ENCODE results near the gene PJA2.

DNA sequence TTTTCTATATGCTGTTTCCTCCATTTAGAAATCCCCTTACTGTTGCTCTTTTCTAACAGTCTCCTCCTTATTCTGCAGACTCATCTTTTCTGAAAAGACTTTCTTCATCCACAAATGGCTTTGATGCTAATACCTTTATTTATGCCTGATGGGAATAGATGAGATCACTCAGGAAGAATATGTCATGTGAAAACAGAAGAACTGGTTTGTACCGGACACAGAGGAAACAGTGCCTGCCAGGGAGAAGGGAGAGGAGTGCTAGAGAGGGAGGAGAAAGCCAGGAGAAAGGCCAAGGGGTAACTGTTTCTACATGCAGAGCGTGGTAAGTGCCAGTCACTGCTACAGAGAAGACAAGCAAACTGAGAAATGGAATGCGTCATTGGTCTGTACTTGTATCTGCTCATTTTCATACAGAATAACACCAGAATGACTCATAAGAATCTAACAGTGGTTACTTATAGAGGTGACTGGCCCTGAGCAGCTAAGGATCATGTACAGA is 45.9 kb upstream of the PJA2 start:
- TF ChIP-seq, protein P1, sequence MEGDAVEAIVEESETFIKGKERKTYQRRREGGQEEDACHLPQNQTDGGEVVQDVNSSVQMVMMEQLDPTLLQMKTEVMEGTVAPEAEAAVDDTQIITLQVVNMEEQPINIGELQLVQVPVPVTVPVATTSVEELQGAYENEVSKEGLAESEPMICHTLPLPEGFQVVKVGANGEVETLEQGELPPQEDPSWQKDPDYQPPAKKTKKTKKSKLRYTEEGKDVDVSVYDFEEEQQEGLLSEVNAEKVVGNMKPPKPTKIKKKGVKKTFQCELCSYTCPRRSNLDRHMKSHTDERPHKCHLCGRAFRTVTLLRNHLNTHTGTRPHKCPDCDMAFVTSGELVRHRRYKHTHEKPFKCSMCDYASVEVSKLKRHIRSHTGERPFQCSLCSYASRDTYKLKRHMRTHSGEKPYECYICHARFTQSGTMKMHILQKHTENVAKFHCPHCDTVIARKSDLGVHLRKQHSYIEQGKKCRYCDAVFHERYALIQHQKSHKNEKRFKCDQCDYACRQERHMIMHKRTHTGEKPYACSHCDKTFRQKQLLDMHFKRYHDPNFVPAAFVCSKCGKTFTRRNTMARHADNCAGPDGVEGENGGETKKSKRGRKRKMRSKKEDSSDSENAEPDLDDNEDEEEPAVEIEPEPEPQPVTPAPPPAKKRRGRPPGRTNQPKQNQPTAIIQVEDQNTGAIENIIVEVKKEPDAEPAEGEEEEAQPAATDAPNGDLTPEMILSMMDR (IDR thresholded peaks at IDR 0.05; ENCODE audit: low read length): no peak
- TF ChIP-seq EZH2 (optimal IDR thresholded peaks at IDR 0.05; ENCODE audit: low read depth, low read length) (no peak), EZH2phosphoT487 (IDR thresholded peaks at IDR 0.05; ENCODE audit: low read length) (no peak)

Measured in MM.1S (cell line).